B cell (primary cell): ENCODE results near the gene GLRA1.

ENCODE experiments used
- EZH2 ChIP-seq: IDR thresholded peaks from 2 replicates; pipeline ENCODE4 v1.6.1; 2012; ENCODE audit warnings: borderline replicate concordance, low read depth, mild to moderate bottlenecking, moderate library complexity, low read length; ENCODE audit not compliant: insufficient read depth, poor library complexity, severe bottlenecking
- TF ChIP-seq, protein P1 (sequence below): fragments of 200-600 bp; IDR thresholded peaks from one replicate; pipeline ENCODE4 v1.8.0; 2022; ENCODE audit warnings: antibody characterized with exemption, mild to moderate bottlenecking

DNA sequence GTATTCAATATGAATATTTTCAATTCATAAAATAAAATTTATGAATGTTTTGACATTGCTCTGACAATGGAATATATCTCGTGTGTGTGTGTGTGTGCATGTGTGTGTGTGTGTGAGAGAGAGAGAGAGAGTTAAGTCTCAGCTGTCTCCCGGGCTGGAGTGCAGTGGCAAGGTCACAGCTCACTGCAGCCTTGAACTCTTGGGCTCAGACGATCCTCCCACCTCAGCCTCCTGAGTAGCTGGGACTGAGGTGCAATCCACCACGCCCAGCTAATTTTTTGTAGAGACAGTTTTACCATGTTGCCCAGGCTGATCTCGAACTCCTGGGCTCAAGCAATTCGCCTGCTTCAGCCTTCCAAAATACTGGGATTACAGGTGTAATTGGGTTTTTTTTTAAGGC is 136.8 kb downstream of the GLRA1 start:
- TF ChIP-seq, protein P1, sequence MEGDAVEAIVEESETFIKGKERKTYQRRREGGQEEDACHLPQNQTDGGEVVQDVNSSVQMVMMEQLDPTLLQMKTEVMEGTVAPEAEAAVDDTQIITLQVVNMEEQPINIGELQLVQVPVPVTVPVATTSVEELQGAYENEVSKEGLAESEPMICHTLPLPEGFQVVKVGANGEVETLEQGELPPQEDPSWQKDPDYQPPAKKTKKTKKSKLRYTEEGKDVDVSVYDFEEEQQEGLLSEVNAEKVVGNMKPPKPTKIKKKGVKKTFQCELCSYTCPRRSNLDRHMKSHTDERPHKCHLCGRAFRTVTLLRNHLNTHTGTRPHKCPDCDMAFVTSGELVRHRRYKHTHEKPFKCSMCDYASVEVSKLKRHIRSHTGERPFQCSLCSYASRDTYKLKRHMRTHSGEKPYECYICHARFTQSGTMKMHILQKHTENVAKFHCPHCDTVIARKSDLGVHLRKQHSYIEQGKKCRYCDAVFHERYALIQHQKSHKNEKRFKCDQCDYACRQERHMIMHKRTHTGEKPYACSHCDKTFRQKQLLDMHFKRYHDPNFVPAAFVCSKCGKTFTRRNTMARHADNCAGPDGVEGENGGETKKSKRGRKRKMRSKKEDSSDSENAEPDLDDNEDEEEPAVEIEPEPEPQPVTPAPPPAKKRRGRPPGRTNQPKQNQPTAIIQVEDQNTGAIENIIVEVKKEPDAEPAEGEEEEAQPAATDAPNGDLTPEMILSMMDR: no peak
- no peak for TF ChIP-seq EZH2
